ENCODE results near the gene SHROOM3.

DNA sequence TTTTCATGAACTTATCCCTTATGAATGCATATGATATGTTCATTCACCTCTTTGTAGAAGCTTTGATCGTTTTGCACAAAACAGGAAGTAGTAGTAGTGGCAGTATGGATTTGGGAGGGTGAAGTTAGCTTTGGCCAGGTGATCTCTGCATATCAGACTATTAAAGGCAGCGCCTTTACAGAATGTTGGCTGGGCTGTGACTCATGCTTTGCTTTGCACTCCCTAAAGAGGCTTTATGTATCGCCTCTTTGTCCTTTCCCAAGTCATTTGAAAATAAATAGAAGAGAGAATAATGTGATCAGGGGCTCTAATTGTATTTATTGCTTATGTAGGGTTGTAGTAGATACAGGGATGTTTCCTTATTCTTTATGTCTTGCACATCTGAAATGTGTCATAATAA lies 50.4 kb downstream of the SHROOM3 start:
- TF ChIP-seq ZNF274 (IDR thresholded peaks at IDR 0.05; ENCODE audit: low read depth, low read length) (no peak), YY1 (IDR thresholded peaks at IDR 0.05; ENCODE audit: insufficient read depth, insufficient read length) (no peak)

Measured in NT2/D1 (cell line).